ENCODE measurements around the gene ZBTB21.

The ZBTB21 gene

DNA sequence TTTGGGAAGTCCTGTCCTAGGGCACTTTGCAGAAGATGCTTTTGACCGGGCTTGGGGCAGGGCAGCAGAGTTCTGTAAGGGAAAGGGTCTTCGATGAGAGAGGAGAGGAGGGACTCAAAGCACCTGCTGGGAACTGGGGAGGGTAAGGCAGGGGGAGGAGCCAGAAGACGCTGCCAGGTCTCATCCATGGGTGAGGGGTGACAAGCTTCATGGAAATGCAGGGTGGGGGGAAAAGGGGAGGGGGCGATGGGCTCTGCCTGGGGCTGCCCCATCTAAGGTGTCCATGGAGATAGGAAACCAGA is 35.5 kb downstream of the ZBTB21 start:
- TF ChIP-seq, protein P1, sequence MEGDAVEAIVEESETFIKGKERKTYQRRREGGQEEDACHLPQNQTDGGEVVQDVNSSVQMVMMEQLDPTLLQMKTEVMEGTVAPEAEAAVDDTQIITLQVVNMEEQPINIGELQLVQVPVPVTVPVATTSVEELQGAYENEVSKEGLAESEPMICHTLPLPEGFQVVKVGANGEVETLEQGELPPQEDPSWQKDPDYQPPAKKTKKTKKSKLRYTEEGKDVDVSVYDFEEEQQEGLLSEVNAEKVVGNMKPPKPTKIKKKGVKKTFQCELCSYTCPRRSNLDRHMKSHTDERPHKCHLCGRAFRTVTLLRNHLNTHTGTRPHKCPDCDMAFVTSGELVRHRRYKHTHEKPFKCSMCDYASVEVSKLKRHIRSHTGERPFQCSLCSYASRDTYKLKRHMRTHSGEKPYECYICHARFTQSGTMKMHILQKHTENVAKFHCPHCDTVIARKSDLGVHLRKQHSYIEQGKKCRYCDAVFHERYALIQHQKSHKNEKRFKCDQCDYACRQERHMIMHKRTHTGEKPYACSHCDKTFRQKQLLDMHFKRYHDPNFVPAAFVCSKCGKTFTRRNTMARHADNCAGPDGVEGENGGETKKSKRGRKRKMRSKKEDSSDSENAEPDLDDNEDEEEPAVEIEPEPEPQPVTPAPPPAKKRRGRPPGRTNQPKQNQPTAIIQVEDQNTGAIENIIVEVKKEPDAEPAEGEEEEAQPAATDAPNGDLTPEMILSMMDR (IDR thresholded peaks at IDR 0.05; ENCODE audit: insufficient read depth, missing control alignments), result no peak
- FAIRE-seq, result no peak

DNA sequence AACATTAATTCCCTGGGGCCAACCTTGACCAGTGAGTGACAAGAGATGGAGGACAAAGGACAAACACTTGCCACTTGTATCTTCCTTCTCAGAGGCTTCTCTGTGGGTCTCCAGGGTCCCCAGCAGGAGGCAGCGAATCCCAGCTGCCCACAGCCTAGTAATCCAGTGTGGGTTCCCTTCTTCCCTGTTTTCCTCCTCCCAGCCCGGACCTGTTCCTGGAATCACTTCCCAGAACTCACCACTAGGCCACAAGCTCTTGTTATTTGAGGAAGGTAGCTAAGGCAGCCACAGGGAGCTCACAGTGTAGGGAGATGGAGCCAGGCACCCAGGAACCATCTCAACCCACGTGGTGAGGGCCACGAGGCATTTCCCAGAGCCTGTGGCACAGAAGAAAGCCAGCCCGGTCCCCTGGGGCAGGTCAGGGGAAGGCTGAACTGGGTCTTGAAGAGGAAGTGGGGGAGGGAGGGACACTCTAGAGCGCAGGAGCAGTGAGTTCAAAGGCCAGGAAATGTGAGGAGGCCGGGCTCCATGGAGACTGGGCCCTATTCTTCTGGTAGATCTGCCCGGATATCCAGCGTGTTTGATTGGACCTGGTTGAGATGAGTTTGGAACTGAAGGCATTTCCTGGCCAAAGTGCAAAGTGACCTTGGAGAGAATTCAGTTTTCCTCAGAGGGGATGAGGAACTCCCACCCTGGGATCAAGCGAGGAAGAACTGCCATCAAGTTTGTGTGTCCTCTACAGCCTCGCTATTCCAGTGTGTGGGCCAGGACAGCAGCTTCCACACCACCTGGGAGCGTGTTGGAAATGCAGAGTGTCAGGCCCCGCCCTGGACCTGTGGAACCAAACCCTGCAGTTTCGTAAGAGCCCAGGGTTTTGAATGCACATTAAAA is 36.1 kb downstream of the ZBTB21 start:
- TF ChIP-seq, protein P1 (IDR thresholded peaks at IDR 0.05; ENCODE audit: insufficient read depth, missing control alignments), result no peak
- DNase-seq (ENCODE audit: insufficient read length, low spot score), result no peak
- no peak for FAIRE-seq

More for the DNA sequence above, 35.5 kb downstream of the ZBTB21 start:
- DNase-seq (ENCODE audit: insufficient read length, low spot score), result no peak

DNA sequence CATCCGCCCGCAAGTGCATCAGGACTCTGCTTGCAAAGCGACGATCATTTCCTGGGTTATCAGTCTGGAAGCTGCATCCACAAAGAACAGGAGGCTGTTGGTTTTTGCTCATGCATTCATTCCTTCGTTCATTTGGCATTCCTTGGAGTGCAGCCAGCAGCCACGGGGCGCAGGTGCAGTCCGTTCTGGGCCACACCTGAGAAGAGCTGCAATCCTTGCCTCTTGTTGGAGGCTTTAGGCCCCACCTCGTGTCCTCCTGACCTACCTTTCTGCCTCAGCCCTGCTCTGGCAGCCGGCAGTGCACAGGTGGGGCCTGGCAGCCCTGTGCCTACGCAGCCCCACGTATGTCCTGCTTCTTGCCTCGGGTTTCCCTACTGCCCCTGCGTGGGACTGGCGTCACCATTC is 36.7 kb downstream of the ZBTB21 start:
- DNase-seq (ENCODE audit: insufficient read length, low spot score) (no peak), FAIRE-seq (no peak)
- TF ChIP-seq, protein P1 (IDR thresholded peaks at IDR 0.05; ENCODE audit: insufficient read depth, missing control alignments), result no peak

DNA sequence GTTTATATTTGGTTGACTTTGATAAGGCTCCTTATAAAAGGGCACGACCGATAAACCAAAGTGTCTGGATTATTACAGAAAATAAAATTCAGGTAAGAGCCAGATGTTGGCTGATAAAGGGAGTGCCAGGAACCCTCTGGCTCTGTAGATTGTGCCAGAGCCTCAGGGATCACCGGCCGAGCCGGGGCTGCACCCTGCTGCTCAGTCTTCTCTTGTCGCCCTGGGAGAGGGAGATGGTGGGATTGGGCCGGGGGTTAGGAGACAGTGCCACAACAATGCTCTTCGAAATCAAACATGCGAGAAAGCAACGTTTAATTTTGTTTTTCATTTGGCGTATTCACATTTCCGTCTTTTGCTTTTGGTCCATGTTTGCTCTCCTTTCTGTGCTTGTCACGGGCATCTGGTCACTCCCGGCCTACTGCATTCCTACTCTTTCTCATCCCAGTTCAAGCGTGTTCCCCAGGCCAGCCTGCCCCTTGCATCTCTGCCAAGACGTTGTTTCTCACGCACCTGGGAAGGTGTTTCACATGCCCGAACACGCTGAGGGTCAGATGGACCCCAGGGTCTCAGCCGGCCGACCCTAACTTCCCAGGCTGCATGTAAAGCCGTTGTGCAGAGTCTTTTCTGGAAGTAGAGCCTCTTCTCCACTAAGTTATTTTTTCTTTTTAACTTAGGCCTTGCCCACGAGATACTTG is 37.5 kb downstream of the ZBTB21 start:
- TF ChIP-seq, protein P1 (IDR thresholded peaks at IDR 0.05; ENCODE audit: insufficient read depth, missing control alignments), result no peak
- no peak for DNase-seq (ENCODE audit: insufficient read length, low spot score)
- no peak for FAIRE-seq

DNA sequence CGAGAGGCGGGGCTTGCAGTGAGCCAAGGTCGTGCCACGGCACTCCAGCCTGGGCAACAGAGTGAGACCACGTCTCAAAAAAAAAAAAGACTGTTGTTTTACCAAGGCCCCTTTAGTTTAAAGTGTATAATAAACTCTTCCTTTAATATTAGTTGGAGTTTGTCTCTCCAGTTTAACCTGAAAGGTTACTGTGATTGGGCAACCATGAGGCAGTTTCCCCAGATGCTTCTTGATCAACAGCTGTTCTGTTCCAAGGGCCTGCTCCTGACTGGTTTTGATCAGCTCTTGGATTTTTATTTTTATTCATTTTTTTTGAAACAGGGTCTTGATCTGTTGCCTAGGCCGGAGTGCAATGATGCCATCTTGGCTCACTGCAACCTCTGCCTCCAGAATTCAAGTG is 38.3 kb downstream of the ZBTB21 start:
- DNase-seq (ENCODE audit: insufficient read length, low spot score) (no peak), FAIRE-seq (no peak)
- TF ChIP-seq, protein P1 (IDR thresholded peaks at IDR 0.05; ENCODE audit: insufficient read depth, missing control alignments), result no peak

DNA sequence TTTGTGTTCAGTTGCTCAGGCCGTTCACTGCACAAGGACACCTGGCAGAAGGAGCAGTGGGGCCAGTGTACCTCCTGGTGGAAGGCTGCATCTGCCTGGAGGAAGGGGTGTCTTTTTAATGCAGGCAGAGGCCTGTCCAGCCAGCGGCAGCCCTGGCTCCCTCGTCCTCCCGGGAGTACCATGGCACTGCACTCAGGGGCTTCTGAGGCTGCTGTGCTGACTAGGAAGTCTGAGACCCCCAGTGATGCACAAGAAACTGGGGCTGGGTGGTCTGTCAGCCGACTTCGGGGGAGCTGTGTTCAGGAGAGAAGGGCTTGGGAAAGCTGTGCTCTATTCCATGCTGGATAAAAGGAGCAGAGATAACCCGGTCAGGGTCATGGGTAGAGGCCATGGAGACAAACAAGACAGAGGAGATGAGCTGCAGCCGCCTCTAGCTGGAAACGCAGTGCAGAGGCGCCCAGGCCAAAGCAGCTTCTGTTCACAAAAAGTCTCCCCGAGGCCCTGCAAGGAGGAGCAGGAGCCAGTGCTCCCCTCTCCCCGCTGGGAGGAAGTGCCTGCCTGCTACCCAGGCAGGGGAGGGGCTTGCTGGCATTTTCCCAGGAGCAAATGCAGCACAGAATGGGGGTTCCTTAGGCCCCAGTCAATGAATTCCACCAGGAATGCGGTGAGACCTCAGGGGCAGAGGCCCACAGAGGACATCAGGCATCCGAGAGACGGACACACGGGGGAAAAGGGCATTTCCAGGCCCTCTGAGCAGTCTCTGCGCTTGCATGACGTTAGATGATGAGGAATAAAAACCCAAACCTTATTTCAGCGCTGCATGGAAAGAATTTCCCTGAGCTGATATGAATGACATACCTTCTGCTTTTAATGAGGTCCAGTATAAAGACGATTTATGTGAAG is 39.2 kb downstream of the ZBTB21 start:
- DNase-seq (ENCODE audit: insufficient read length, low spot score) (no peak), FAIRE-seq (no peak)
- TF ChIP-seq, protein P1 (IDR thresholded peaks at IDR 0.05; ENCODE audit: insufficient read depth, missing control alignments), result no peak

Data from D721Med (cell line).